ENCODE data around the gene SLIRP.

- no peak for TF ChIP-seq EZH2 (IDR thresholded peaks at IDR 0.05; ENCODE audit: borderline replicate concordance, low read depth, low read length, severe bottlenecking)
- TF ChIP-seq, protein P1, sequence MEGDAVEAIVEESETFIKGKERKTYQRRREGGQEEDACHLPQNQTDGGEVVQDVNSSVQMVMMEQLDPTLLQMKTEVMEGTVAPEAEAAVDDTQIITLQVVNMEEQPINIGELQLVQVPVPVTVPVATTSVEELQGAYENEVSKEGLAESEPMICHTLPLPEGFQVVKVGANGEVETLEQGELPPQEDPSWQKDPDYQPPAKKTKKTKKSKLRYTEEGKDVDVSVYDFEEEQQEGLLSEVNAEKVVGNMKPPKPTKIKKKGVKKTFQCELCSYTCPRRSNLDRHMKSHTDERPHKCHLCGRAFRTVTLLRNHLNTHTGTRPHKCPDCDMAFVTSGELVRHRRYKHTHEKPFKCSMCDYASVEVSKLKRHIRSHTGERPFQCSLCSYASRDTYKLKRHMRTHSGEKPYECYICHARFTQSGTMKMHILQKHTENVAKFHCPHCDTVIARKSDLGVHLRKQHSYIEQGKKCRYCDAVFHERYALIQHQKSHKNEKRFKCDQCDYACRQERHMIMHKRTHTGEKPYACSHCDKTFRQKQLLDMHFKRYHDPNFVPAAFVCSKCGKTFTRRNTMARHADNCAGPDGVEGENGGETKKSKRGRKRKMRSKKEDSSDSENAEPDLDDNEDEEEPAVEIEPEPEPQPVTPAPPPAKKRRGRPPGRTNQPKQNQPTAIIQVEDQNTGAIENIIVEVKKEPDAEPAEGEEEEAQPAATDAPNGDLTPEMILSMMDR (IDR thresholded peaks at IDR 0.05; ENCODE audit: borderline replicate concordance, extremely low read depth, low read length, poor library complexity, severe bottlenecking), result no peak
Observed at GRCh38 chr14:77682158-77682553, 25.7 kb upstream of the SLIRP start.
